ENCODE data around the gene TRHDE. TPM values are rescaled to one million over a fixed set of nuclear protein-coding genes. Genes with fewer than 3 reads are reported as not detected.

Gene TRHDE
- total RNA-seq, 1 experiment from 2014 or later, result not detected

GRCh38 chr12:72491426-72491825 lies 219.3 kb downstream of the TRHDE start:
- Mint-ChIP-seq H3K9me3 (ENCODE audit: unreplicated experiment) (no peaks in the 10 kb centered on the region), H3K27me3 (ENCODE audit: insufficient read depth, unreplicated experiment) (peaks cover 3% of the 10 kb centered on the region), H3K36me3 (ENCODE audit: insufficient read depth, unreplicated experiment) (no peaks in the 10 kb centered on the region), H3K27ac (ENCODE audit: unreplicated experiment) (no peak overlapping the region), H3K4me3 (ENCODE audit: unreplicated experiment) (no peak overlapping the region), H3K4me1 (ENCODE audit: low read depth, unreplicated experiment) (no peaks in the 10 kb centered on the region)
- no peak for TF ChIP-seq CTCF (IDR thresholded peaks at IDR 0.05; ENCODE audit: insufficient read depth in 1 of 2, low read depth in 1 of 2, low read length in 1 of 2, severe bottlenecking in 1 of 2, unreplicated experiment in 1 of 2)
- ChIA-PET CTCF (no interaction called here), POLR2A (no interaction called here)
- no peaks in the 10 kb centered on the region for H3K27me3 ChIP-seq (replicated peaks; ENCODE audit: control insufficient read depth, insufficient read depth, low read length)
- intact Hi-C loops (cut with micrococcal nuclease; ENCODE audit: unreplicated experiment), result no loop called here
- BruUV-seq (replicated peaks), result no TSS peak
- H3K36me3 ChIP-seq (ENCODE audit: control insufficient read depth, insufficient read depth, low read length), result no peaks in the 10 kb centered on the region
- H3K9me3 ChIP-seq, result no peaks in the 10 kb centered on the region
- no peak overlapping the region for H3K4me3 ChIP-seq (ENCODE audit: low read depth, low read length)
- no peak for DNase-seq
- H3K4me1 ChIP-seq, result no peaks in the 10 kb centered on the region

- H3K4me3 Mint-ChIP-seq (ENCODE audit: unreplicated experiment), result no peak overlapping the region
- no TSS peak for BruUV-seq (replicated peaks)
- no peaks in the 10 kb centered on the region for H3K36me3 ChIP-seq (ENCODE audit: control insufficient read depth, insufficient read depth, low read length)
- ChIA-PET POLR2A (no interaction called here), CTCF (no interaction called here)
- H3K4me1 Mint-ChIP-seq (ENCODE audit: low read depth, unreplicated experiment), result no peaks in the 10 kb centered on the region
- H3K4me3 ChIP-seq (ENCODE audit: low read depth, low read length), result no peak overlapping the region
- H3K27ac Mint-ChIP-seq (ENCODE audit: unreplicated experiment), result no peak overlapping the region
- H3K36me3 Mint-ChIP-seq (ENCODE audit: insufficient read depth, unreplicated experiment), result no peaks in the 10 kb centered on the region
- H3K27me3 ChIP-seq (replicated peaks; ENCODE audit: control insufficient read depth, insufficient read depth, low read length), result no peaks in the 10 kb centered on the region
- no peaks in the 10 kb centered on the region for H3K9me3 ChIP-seq
- no peaks in the 10 kb centered on the region for H3K9me3 Mint-ChIP-seq (ENCODE audit: unreplicated experiment)
- peaks cover 3% of the 10 kb centered on the region for H3K27me3 Mint-ChIP-seq (ENCODE audit: insufficient read depth, unreplicated experiment)
- TF ChIP-seq CTCF (IDR thresholded peaks at IDR 0.05; ENCODE audit: insufficient read depth in 1 of 2, low read depth in 1 of 2, low read length in 1 of 2, severe bottlenecking in 1 of 2, unreplicated experiment in 1 of 2), result no peak
- no peaks in the 10 kb centered on the region for H3K4me1 ChIP-seq
- DNase-seq, result no peak
- intact Hi-C loops (cut with micrococcal nuclease; ENCODE audit: unreplicated experiment), result no loop called here
These were observed 221.2 kb downstream of the TRHDE start for GRCh38 chr12:72493407-72493806.

- no peaks in the 10 kb centered on the region for H3K9me3 Mint-ChIP-seq (ENCODE audit: unreplicated experiment)
- H3K4me1 ChIP-seq, result no peaks in the 10 kb centered on the region
- no peak for TF ChIP-seq CTCF (IDR thresholded peaks at IDR 0.05; ENCODE audit: insufficient read depth in 1 of 2, low read depth in 1 of 2, low read length in 1 of 2, severe bottlenecking in 1 of 2, unreplicated experiment in 1 of 2)
- no peak overlapping the region for H3K27ac Mint-ChIP-seq (ENCODE audit: unreplicated experiment)
- no TSS peak for BruUV-seq (replicated peaks)
- H3K4me1 Mint-ChIP-seq (ENCODE audit: low read depth, unreplicated experiment), result no peaks in the 10 kb centered on the region
- no peaks in the 10 kb centered on the region for H3K9me3 ChIP-seq
- no peak overlapping the region for H3K4me3 Mint-ChIP-seq (ENCODE audit: unreplicated experiment)
- H3K27me3 Mint-ChIP-seq (ENCODE audit: insufficient read depth, unreplicated experiment), result no peaks in the 10 kb centered on the region
- DNase-seq, result no peak
- CTCF ChIA-PET, result no interaction called here
- no peaks in the 10 kb centered on the region for H3K36me3 Mint-ChIP-seq (ENCODE audit: insufficient read depth, unreplicated experiment)
- no peaks in the 10 kb centered on the region for H3K27me3 ChIP-seq (replicated peaks; ENCODE audit: control insufficient read depth, insufficient read depth, low read length)
- intact Hi-C loops (cut with micrococcal nuclease; ENCODE audit: unreplicated experiment), result no loop called here
- POLR2A ChIA-PET, result interaction anchor here (0.5 kb wide), 1 partner anchor 19 kb away, joined by 11 read pairs; no protein-coding TSS in a partner anchor
- no peak overlapping the region for H3K4me3 ChIP-seq (ENCODE audit: low read depth, low read length)
- H3K36me3 ChIP-seq (ENCODE audit: control insufficient read depth, insufficient read depth, low read length), result no peaks in the 10 kb centered on the region
These were observed 226.2 kb downstream of the TRHDE start for GRCh38 chr12:72498354-72498753.

All from Caco-2 (cell line).